A549 (cell line): ENCODE results near the gene SEC31B. TPM values are rescaled to one million over a fixed set of nuclear protein-coding genes. Genes with fewer than 3 reads are reported as not detected.

Experiments
- ATAC-seq, 2 experiments: fragments of 200-7000 bp in 1 of 2; fragments of >200 bp in 1 of 2; cut with Nextera tagmentation in 1 of 2; cut with Tn5 transposase in 1 of 2; 3 replicates each; pipeline versions ENCODE4 v1.8.0 to v1.9.1; 2018 to 2020; ENCODE audit warnings: mild to moderate bottlenecking in 1 of 2, moderate library complexity in 1 of 2
- CTCF ChIA-PET: fragments of 300-600 bp; sonication (Branson Sonifier 250); formaldehyde crosslinking; extraction: SDS; loops from one replicate; lab custom pipeline; 2021; ENCODE audit warnings: antibody characterized with exemption, inconsistent platforms; lab: Yijun Ruan, JAX
- POLR2A ChIA-PET: fragments of 350-600 bp; formaldehyde crosslinking; extraction: SDS; loops from one replicate; lab custom pipeline; 2021; ENCODE audit warnings: antibody characterized with exemption, inconsistent platforms; lab: Yijun Ruan, JAX
- DNase-seq, 2 experiments: peaks; one replicate each; pipeline versions ENCODE4 v3.0.0 to v3.0.0-alpha.2; 2011 to 2016; ENCODE audit warnings: low read depth in 1 of 2, low spot score in 1 of 2
- FAIRE-seq: peaks from 2 replicates; lab custom pipeline; 2011; peaks lifted over from hg19 to GRCh38; lab: Jason Lieb, UNC
- H3K27ac ChIP-seq, 2 experiments: fragments of >200 bp; sonication (Bioruptor Twin); formaldehyde crosslinking; 3 replicates each; pipeline ENCODE4 v1.5.1; 2016 to 2017
- H3K4me1 ChIP-seq: fragments of >200 bp; sonication (Bioruptor Twin); formaldehyde crosslinking; 3 replicates; pipeline ENCODE4 v1.6.1; 2016
- H3K4me2 ChIP-seq: fragments of >200 bp; sonication (Bioruptor Twin); formaldehyde crosslinking; 3 replicates; pipeline ENCODE4 v1.6.1; 2016
- H3K4me3 ChIP-seq: fragments of >200 bp; sonication (Bioruptor Twin); formaldehyde crosslinking; 3 replicates; pipeline ENCODE4 v1.5.1; 2016
- H3K9me3 ChIP-seq: fragments of >200 bp; sonication (Bioruptor Twin); formaldehyde crosslinking; 3 replicates; pipeline ENCODE4 v1.6.1; 2016
- BCL3 ChIP-seq: fragments of >200 bp; sonication (Bioruptor Twin); formaldehyde crosslinking; IDR thresholded peaks from 3 replicates; pipeline ENCODE4 v1.6.1; 2016
- BHLHE40 ChIP-seq: IDR thresholded peaks from 2 replicates; pipeline ENCODE4 v1.6.1; 2012; ENCODE audit warnings: low read depth, low read length, inconsistent platforms
- CHD4 ChIP-seq: fragments of 200-600 bp; sonication (generic); IDR thresholded peaks from 2 replicates; pipeline ENCODE4 v1.6.1; 2016; ENCODE audit warnings: antibody characterized with exemption, mild to moderate bottlenecking, borderline replicate concordance
- CTCF ChIP-seq: fragments of >200 bp; sonication (Bioruptor Twin); formaldehyde crosslinking; IDR thresholded peaks from 3 replicates; pipeline ENCODE4 v1.5.1; 2016
- JUNB ChIP-seq: fragments of >200 bp; sonication (Bioruptor Twin); formaldehyde crosslinking; IDR thresholded peaks from 2 replicates; pipeline ENCODE4 v1.6.1; 2016
- MAX ChIP-seq: IDR thresholded peaks from 2 replicates; pipeline ENCODE4 v1.6.1; 2012
- NR3C1 ChIP-seq: fragments of >200 bp; sonication (Bioruptor Twin); formaldehyde crosslinking; IDR thresholded peaks from 3 replicates; pipeline ENCODE4 v1.6.1; 2017
- POLR2A ChIP-seq: IDR thresholded peaks from 2 replicates; pipeline ENCODE4 v1.6.1; 2012; ENCODE audit warnings: mild to moderate bottlenecking, low read length
- RAD21 ChIP-seq, 2 experiments: fragments of >200 bp in 1 of 2; sonication (Bioruptor Twin) in 1 of 2; formaldehyde crosslinking in 1 of 2; IDR thresholded peaks in 1 of 2; conservative IDR thresholded peaks in 1 of 2; 2 replicates in 1 of 2; 3 replicates in 1 of 2; pipeline ENCODE4 v1.6.1; 2012 to 2018; ENCODE audit warnings: inconsistent platforms in 1 of 2
- RFX5 ChIP-seq: fragments of 450-650 bp; IDR thresholded peaks from 2 replicates; pipeline ENCODE4 v1.7.1; 2014; ENCODE audit warnings: antibody characterized with exemption, mild to moderate bottlenecking, moderate library complexity
- RNF2 ChIP-seq: fragments of 200-600 bp; sonication (generic); IDR thresholded peaks from 2 replicates; pipeline ENCODE4 v1.6.1; 2016; ENCODE audit warnings: low read depth, mild to moderate bottlenecking, antibody characterized with exemption, moderate library complexity, borderline replicate concordance
- SMC3 ChIP-seq: fragments of >200 bp; sonication (Bioruptor Twin); formaldehyde crosslinking; IDR thresholded peaks from 3 replicates; pipeline ENCODE4 v1.6.1; 2018; ENCODE audit warnings: inconsistent platforms
- ZSCAN20 ChIP-seq: fragments of 250-450 bp; sonication (Bioruptor Pico); IDR thresholded peaks from 2 replicates; pipeline ENCODE4 v1.8.0; 2022; ENCODE audit warnings: mild to moderate bottlenecking, moderate library complexity
- WGBS: methylation state at CpG from one replicate; pipeline ENCODE4 v1.1.6; 2017; ENCODE audit errors: missing lambda C conversion rate; 5-methylcytosine and 5-hydroxymethylcytosine counted together
- polyA plus RNA-seq, 4 experiments: library from polyadenylated mRNA; depleted of rRNA in 3 of 4; stranded (reverse); fragments of >200 nt; fragmentation: RNase III in 1 of 4; extraction: RNeasy Plus Mini Kit Qiagen cat#74134 plus additional on column Dnase treatment in 1 of 4; gene quantifications; 2 replicates in 3 of 4; 3 replicates in 1 of 4; pipeline ENCODE4 v1.2.3, GENCODE V29; 2011 to 2017

SEC31B gene
- polyA plus RNA-seq, 2 of the 4 experiments (the other 2 are of a cell fraction), result 6.2 to 7.1 TPM

- ATAC-seq (no peak), DNase-seq (no peak), FAIRE-seq (no peak)
- CTCF ChIA-PET, result interaction anchor here (1.1 to 25.5 kb wide), 15 partner anchors 11 to 389 kb away, joined by 3 to 381 read pairs (median 10); partner anchors contain the start of genes HIF1AN and SEC31B
- H3K4me2 ChIP-seq, result no peak overlapping the region
- no peak overlapping the region for H3K4me3 ChIP-seq
- no peak overlapping the region for H3K27ac ChIP-seq
- no peak for TF ChIP-seq NR3C1
- TF ChIP-seq CHD4, result no peak
- TF ChIP-seq ZSCAN20 (CRISPR knock-in tag), result no peak
- 0 out of 3 replicates have a peak, but pooled peaks cover 3% of the 10 kb centered on the region for H3K4me1 ChIP-seq
- POLR2A ChIA-PET, result no interaction called here
- H3K9me3 ChIP-seq, result no peaks in the 10 kb centered on the region
- 57% methylated on average over 5 of the region's 5 CpGs for WGBS
Observed at GRCh38 chr10:100483876-100484666, 35.6 kb downstream of the SEC31B start.

DNA sequence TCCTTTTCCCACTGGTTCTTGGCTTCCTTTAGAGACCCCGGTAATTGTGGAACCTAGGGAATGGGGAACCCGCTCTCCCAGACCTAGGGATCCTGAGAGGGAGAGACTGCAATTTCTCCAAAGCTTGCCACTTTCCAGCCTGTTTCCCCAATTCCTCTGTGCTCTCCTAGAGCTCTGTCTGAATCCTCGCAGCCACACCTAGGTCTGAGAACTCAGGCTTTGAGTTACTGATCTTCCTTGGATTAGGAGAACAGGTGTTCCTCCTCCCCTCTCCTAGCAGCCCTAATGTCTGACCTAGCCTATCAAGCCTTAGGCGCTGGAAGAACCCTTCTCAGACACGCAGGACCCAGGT is 36.9 kb downstream of the SEC31B start:
- H3K4me3 ChIP-seq, result peak overlapping the region; percentile 44
- POLR2A ChIA-PET, result interaction anchor here (1.0 to 1.2 kb wide), 3 partner anchors 11 to 136 kb away, joined by 3 to 4 read pairs (median 4); partner anchors contain the start of genes HIF1AN and SCD
- FAIRE-seq, result no peak
- no peaks in the 10 kb centered on the region for H3K9me3 ChIP-seq
- 0 out of 3 replicates have a peak, but pooled peaks cover 3% of the 10 kb centered on the region for H3K4me1 ChIP-seq
- peak overlapping the region; percentile 99 for H3K4me2 ChIP-seq
- TF ChIP-seq POLR2A (no peak), SMC3 (0 out of 3 replicates have a peak, but pooled peaks have one; percentile 2), CTCF (peak; percentile 24; the same call in 1 of the 3 replicates)
- TF ChIP-seq, all 56 proteins: peak for 2
- H3K27ac ChIP-seq, result no peak overlapping the region
- WGBS, result 53% methylated on average over 5 of the region's 5 CpGs
- peak; percentile 1; a peak in 2 of 6 replicates for ATAC-seq
- no peak for DNase-seq
- CTCF ChIA-PET, result interaction anchor here (0.6 to 25.5 kb wide), 34 partner anchors 10 to 1043 kb away, joined by 3 to 381 read pairs (median 6); partner anchors contain the start of genes SEC31B and WNT8B

DNA sequence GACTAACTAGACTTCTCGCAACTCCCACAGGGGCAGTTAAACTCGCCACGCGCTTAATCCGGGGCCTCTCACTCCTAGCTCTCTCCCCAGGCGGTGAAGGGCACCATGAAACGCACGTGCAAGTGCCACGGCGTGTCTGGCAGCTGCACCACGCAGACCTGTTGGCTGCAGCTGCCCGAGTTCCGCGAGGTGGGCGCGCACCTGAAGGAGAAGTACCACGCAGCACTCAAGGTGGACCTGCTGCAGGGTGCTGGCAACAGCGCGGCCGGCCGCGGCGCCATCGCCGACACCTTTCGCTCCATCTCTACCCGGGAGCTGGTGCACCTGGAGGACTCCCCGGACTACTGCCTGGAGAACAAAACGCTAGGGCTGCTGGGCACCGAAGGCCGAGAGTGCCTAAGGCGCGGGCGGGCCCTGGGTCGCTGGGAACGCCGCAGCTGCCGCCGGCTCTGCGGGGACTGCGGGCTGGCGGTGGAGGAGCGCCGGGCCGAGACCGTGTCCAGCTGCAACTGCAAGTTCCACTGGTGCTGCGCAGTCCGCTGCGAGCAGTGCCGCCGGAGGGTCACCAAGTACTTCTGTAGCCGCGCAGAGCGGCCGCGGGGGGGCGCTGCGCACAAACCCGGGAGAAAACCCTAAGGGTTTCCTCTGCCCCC is 37.4 kb downstream of the SEC31B start:
- Histone ChIP-seq H3K4me1 (0 out of 3 replicates have a peak, but pooled peaks cover 3% of the 10 kb centered on the region), H3K9me3 (no peaks in the 10 kb centered on the region), H3K4me3 (peak overlapping the region; percentile 44), H3K27ac (peak overlapping the region in 1 of 2 experiments; percentile 52; a peak in 2 of 6 replicates), H3K4me2 (peak overlapping the region; percentile 99)
- CTCF ChIA-PET, result interaction anchor here (0.6 to 25.5 kb wide), 38 partner anchors 9 to 624 kb away, joined by 3 to 381 read pairs (median 5); partner anchors contain the start of genes SEC31B and WNT8B
- POLR2A ChIA-PET, result interaction anchor here (1.0 to 1.2 kb wide), 3 partner anchors 12 to 135 kb away, joined by 3 to 4 read pairs (median 4); partner anchors contain the start of genes HIF1AN and SCD
- peak; percentile 80 to 90 for ATAC-seq
- peak; percentile 80 to 83 for DNase-seq
- 7% methylated on average over 22 of the region's 59 CpGs for WGBS
- TF ChIP-seq CTCF (peak; percentile 87), BCL3 (no peak), MAX (peak; percentile 64), RFX5 (peak; percentile 88), BHLHE40 (no peak), SMC3 (peak; percentile 50; the same call in 2 of the 3 replicates), JUNB (no peak), RNF2 (0 out of 2 replicates have a peak, but pooled peaks have one; percentile 32), RAD21 (conservative IDR thresholded peaks at IDR 0.05 in 1 of 2, IDR thresholded peaks at IDR 0.05 in 1 of 2) (peak; percentile 44 to 50), CHD4 (no peak)
- no peak for FAIRE-seq
